ENCODE measurements around the gene ANKRD10. TPM values are rescaled to one million over a fixed set of nuclear protein-coding genes. Genes with fewer than 3 reads are reported as not detected.

ANKRD10 gene
- total RNA-seq, 1 donor from 2014 or later, result 112 TPM

DNA sequence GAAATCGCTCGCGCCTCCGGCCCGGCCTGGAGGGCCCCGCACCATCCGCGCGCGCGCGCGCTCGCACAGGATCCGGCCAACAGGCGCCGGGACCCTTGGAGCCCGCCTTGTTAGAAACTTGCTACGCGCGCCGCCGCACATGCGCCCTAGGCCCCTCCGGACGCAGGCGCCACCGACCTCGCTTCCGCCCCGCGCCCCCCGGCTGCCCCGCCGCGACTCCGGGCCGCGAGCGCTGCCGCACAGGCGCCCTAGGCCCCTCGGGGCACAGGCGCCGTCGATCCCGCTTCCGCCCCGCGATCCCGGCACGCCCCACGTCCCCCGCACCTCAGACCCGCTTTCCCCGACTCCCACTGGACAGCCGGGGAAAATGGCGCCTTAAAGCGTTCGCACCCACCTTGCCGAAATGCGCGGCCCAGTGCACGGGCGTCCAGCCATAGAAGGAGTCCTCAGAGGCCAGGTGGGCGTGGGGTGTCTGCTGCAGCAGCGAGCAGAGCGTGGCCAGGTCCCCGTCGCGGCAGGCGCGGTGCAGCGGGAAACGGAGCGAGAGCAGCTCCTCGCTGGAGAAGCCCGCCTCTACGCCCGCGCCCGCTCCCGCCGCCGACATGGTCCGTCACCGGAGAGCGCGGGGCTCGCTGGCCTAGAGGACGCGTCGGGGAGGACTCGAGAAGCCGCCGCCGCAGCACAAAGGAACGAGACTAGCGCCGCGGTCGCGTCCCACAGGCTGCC, 375 bp downstream of the ANKRD10 start:
- no peaks in the 10 kb centered on the region for H3K27me3 Mint-ChIP-seq (ENCODE audit: low read depth)
- peaks cover 6% of the 10 kb centered on the region for H3K36me3 Mint-ChIP-seq (ENCODE audit: low read depth)
- H3K4me3 Mint-ChIP-seq (ENCODE audit: unreplicated experiment), result peak overlapping the region; percentile 87
- H3K4me1 Mint-ChIP-seq (ENCODE audit: low read depth), result peaks cover 62% of the 10 kb centered on the region
- no peak for DNase-seq (ENCODE audit: low spot score)
- no peaks in the 10 kb centered on the region for H3K9me3 Mint-ChIP-seq (ENCODE audit: low read depth)
- H3K27ac Mint-ChIP-seq (ENCODE audit: unreplicated experiment), result peak overlapping the region; percentile 89
- TF ChIP-seq, protein P1, sequence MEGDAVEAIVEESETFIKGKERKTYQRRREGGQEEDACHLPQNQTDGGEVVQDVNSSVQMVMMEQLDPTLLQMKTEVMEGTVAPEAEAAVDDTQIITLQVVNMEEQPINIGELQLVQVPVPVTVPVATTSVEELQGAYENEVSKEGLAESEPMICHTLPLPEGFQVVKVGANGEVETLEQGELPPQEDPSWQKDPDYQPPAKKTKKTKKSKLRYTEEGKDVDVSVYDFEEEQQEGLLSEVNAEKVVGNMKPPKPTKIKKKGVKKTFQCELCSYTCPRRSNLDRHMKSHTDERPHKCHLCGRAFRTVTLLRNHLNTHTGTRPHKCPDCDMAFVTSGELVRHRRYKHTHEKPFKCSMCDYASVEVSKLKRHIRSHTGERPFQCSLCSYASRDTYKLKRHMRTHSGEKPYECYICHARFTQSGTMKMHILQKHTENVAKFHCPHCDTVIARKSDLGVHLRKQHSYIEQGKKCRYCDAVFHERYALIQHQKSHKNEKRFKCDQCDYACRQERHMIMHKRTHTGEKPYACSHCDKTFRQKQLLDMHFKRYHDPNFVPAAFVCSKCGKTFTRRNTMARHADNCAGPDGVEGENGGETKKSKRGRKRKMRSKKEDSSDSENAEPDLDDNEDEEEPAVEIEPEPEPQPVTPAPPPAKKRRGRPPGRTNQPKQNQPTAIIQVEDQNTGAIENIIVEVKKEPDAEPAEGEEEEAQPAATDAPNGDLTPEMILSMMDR (IDR thresholded peaks at IDR 0.05), result no peak

DNA sequence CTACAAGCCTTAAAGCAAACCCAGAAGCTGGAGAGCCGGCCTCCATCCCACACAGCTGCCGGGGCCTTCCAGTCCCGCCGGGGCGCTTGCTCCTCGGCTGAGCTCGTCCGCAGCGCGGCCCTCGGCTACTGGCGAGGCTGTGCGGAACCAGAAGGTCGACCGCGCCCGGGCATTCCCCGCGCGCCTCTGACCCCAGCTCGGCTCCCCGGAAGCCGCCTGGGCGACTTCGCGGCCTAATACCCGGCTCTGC, 863 bp downstream of the ANKRD10 start:
- Mint-ChIP-seq H3K9me3 (ENCODE audit: low read depth) (no peaks in the 10 kb centered on the region), H3K27me3 (ENCODE audit: low read depth) (no peaks in the 10 kb centered on the region), H3K4me1 (ENCODE audit: low read depth) (peaks cover 67% of the 10 kb centered on the region), H3K4me3 (ENCODE audit: unreplicated experiment) (peak overlapping the region; percentile 87), H3K27ac (ENCODE audit: unreplicated experiment) (peak overlapping the region; percentile 95), H3K36me3 (ENCODE audit: low read depth) (peaks cover 8% of the 10 kb centered on the region)
- TF ChIP-seq, protein P1 (IDR thresholded peaks at IDR 0.05), result no peak
- DNase-seq (ENCODE audit: low spot score), result no peak

DNA sequence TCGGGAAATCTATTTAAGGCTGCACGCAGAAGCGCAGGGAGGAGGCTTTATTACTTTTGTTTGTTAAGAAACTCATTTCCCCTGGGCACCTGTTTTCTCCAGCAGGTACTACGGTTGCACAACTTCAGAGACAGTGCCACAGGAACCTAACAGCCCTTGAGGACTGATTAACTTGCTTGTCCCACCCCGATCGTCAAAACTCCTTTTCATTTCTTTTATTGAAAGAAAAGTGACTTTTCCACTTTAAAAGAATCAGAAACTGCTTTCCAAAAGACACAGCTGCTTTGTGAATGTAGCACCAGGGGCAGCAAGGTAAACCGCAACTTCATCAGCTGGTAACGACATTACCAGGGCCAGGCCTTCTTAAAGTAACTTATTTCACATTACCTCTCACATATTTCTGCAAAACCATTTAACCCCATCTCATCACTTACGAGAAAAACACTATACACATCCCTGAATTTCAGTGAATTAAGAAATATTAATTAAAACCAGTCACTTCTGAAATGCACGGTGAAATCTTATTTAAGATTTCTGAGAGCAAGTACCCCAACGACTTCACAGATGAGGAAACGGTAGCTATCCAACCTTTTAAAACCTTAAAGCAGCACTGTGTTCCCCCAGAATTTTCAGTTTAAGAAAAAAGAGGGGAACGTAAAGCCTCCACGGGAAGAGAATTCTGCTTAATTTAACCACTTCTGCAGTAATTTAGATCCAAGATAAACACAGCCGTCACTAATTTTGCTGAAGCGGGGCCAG, 1.4 kb downstream of the ANKRD10 start:
- Mint-ChIP-seq H3K9me3 (ENCODE audit: low read depth) (no peaks in the 10 kb centered on the region), H3K4me3 (ENCODE audit: unreplicated experiment) (peak overlapping the region; percentile 87), H3K27me3 (ENCODE audit: low read depth) (no peaks in the 10 kb centered on the region), H3K36me3 (ENCODE audit: low read depth) (peaks cover 8% of the 10 kb centered on the region), H3K27ac (ENCODE audit: unreplicated experiment) (peak overlapping the region; percentile 95), H3K4me1 (ENCODE audit: low read depth) (peaks cover 72% of the 10 kb centered on the region)
- TF ChIP-seq, protein P1 (IDR thresholded peaks at IDR 0.05), result no peak
- DNase-seq (ENCODE audit: low spot score), result no peak

DNA sequence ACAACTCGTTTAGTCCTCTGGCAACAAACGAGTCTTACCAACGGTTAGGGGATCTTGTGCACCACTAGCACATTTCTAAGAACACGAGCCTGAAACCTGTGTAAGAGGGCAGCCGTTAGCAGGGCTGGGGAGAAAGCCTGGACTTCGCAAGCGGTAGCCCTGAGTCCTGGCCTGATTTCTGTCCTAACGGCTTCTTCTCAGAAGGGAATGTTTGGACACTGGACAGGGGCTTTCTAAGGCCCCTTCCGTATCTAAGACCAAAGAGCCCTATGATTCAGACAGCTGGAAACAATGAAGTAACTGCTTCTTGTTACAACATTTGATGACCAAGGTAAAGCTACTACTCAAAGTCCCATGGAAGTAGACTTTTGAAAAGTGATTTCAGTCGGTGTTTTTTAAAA, 2.2 kb downstream of the ANKRD10 start:
- TF ChIP-seq, protein P1 (IDR thresholded peaks at IDR 0.05), result no peak
- peaks cover 75% of the 10 kb centered on the region for H3K4me1 Mint-ChIP-seq (ENCODE audit: low read depth)
- no peak for DNase-seq (ENCODE audit: low spot score)
- H3K36me3 Mint-ChIP-seq (ENCODE audit: low read depth), result peaks cover 10% of the 10 kb centered on the region
- H3K4me3 Mint-ChIP-seq (ENCODE audit: unreplicated experiment), result peak overlapping the region; percentile 87
- H3K27ac Mint-ChIP-seq (ENCODE audit: unreplicated experiment), result peak overlapping the region; percentile 95
- no peaks in the 10 kb centered on the region for H3K27me3 Mint-ChIP-seq (ENCODE audit: low read depth)
- no peaks in the 10 kb centered on the region for H3K9me3 Mint-ChIP-seq (ENCODE audit: low read depth)

DNA sequence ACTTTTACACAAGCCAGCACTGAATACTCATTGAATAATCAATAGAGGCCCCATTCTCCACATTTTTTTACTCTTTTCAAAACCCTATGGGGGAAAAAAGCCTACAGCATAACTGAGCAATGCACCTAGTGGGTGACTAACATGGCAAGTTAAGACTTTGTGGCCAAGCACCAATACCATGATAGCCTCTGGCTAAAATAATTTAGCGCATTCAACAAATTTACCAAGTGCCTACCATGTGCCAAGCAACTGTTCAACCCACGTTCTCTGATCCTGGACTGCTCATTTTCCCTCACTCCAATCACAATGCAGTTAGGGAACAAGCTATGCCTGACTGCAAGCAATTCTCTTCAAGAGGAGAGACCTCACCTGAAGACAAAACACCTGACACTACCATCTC, 3.0 kb downstream of the ANKRD10 start:
- H3K27ac Mint-ChIP-seq (ENCODE audit: unreplicated experiment), result peak overlapping the region; percentile 95

More for the DNA sequence above, 3.0 kb downstream of the ANKRD10 start:
- Mint-ChIP-seq H3K4me1 (ENCODE audit: low read depth) (peaks cover 73% of the 10 kb centered on the region), H3K36me3 (ENCODE audit: low read depth) (peaks cover 10% of the 10 kb centered on the region), H3K27me3 (ENCODE audit: low read depth) (no peaks in the 10 kb centered on the region), H3K4me3 (ENCODE audit: unreplicated experiment) (peak overlapping the region; percentile 87), H3K9me3 (ENCODE audit: low read depth) (no peaks in the 10 kb centered on the region)
- TF ChIP-seq, protein P1 (IDR thresholded peaks at IDR 0.05), result no peak
- no peak for DNase-seq (ENCODE audit: low spot score)

All from chondrocyte (in vitro differentiated cells).